IMR-90 (cell line): ENCODE measurements around the gene LYRM4.

Experiments used
- CTCF ChIP-seq: conservative IDR thresholded peaks from 2 replicates; pipeline ENCODE4 v1.5.1; 2012; ENCODE audit warnings: mild to moderate bottlenecking, low read depth, low read length, improper control_type of control experiment
- FOS ChIP-seq: fragments of 150-350 bp; IDR thresholded peaks from 2 replicates; pipeline ENCODE4 v1.6.1; 2016; ENCODE audit warnings: low read depth, low read length
- MAZ ChIP-seq: IDR thresholded peaks from 2 replicates; pipeline ENCODE4 v1.6.1; 2012; ENCODE audit warnings: low read depth, mild to moderate bottlenecking, low read length, improper control_type of control experiment, moderate library complexity, borderline replicate concordance
- MXI1 ChIP-seq: IDR thresholded peaks from 2 replicates; pipeline ENCODE4 v1.6.1; 2012; ENCODE audit warnings: low read depth, mild to moderate bottlenecking, low read length, moderate library complexity, borderline replicate concordance
- POLR2A ChIP-seq: IDR thresholded peaks from 2 replicates; pipeline ENCODE4 v1.6.1; 2012; ENCODE audit warnings: mild to moderate bottlenecking, low read depth, low read length
- RCOR1 ChIP-seq: IDR thresholded peaks from 2 replicates; pipeline ENCODE4 v1.6.1; 2012; ENCODE audit warnings: mild to moderate bottlenecking, low read length, improper control_type of control experiment; ENCODE audit not compliant: insufficient replicate concordance

GRCh38 chr6:5204376-5204775, 56.4 kb downstream of the LYRM4 start:
- no peak for TF ChIP-seq MXI1
- no peak for TF ChIP-seq RCOR1
- no peak for TF ChIP-seq POLR2A
- no peak for TF ChIP-seq CTCF
- TF ChIP-seq MAZ: no peak
- no peak for TF ChIP-seq FOS
